GM18526 (cell line): ENCODE measurements around the gene LRP4.

Experiments used
- POLR2A ChIP-seq: IDR thresholded peaks from 3 replicates; pipeline ENCODE4 v1.6.1; 2011; ENCODE audit not compliant: insufficient read length; ENCODE audit errors: extremely low read depth

LRP4 gene

GRCh38 chr11:46918083-46918787 lies at the start of gene LRP4:
Gene LRP4 (minus strand): TSS chr11:46918550. CDS start chr11:46918379, 171 bp downstream.
- no peak for TF ChIP-seq POLR2A

GRCh38 chr11:46967962-46968361 lies 49.6 kb upstream of the LRP4 start:
- TF ChIP-seq POLR2A, result no peak

- no peak for TF ChIP-seq POLR2A
These were observed 48.4 kb upstream of the LRP4 start for GRCh38 chr11:46966773-46967172.

- no peak for TF ChIP-seq POLR2A
These were observed 45.5 kb upstream of the LRP4 start for GRCh38 chr11:46963844-46964243.

GRCh38 chr11:46961041-46961440 lies 42.7 kb upstream of the LRP4 start:
- TF ChIP-seq POLR2A, result no peak

GRCh38 chr11:46958777-46959176 lies 40.4 kb upstream of the LRP4 start:
- no peak for TF ChIP-seq POLR2A

- no peak for TF ChIP-seq POLR2A
These were observed 34.7 kb upstream of the LRP4 start for GRCh38 chr11:46953093-46953492.

- TF ChIP-seq POLR2A, result no peak
These were observed 34.2 kb upstream of the LRP4 start for GRCh38 chr11:46952553-46952952.

- TF ChIP-seq POLR2A, result no peak
These were observed 33.5 kb upstream of the LRP4 start for GRCh38 chr11:46951864-46952263.

- no peak for TF ChIP-seq POLR2A
These were observed 30.9 kb upstream of the LRP4 start for GRCh38 chr11:46949297-46949696.

GRCh38 chr11:46948378-46949131 lies 30.2 kb upstream of the LRP4 start:
- no peak for TF ChIP-seq POLR2A

GRCh38 chr11:46947399-46948077 lies 29.2 kb upstream of the LRP4 start:
- TF ChIP-seq POLR2A, result no peak

- no peak for TF ChIP-seq POLR2A
These were observed 26.2 kb upstream of the LRP4 start for GRCh38 chr11:46944356-46945075.

- TF ChIP-seq POLR2A, result no peak
These were observed 23.8 kb upstream of the LRP4 start for GRCh38 chr11:46942172-46942571.
